ENCODE data around the gene KLHL15. TPM values are rescaled to one million over a fixed set of nuclear protein-coding genes. Genes with fewer than 3 reads are reported as not detected.
A peak's percentile ranks its signal among the peaks of the same experiment; 100 is the strongest.
"Not testable (repeated sequence)": the region's sequence is repeated elsewhere in the genome, so short reads cannot be mapped to it uniquely, and the experiment has no call there.

KLHL15 gene
- total and polyA plus RNA-seq, 7 experiments from 2014 or later = 2.1 to 20.9 (median 9.8) TPM

- peak overlapping the region in 3 of 9 donors; percentile 64 to 79 (median 64) for H3K27ac Mint-ChIP-seq
- CTCF ChIA-PET = interaction anchor here (0.7 kb wide), 1 partner anchor 36 kb away, joined by 3 read pairs; no protein-coding TSS in a partner anchor
- intact Hi-C loops (cut with micrococcal nuclease) = loop anchor here in 1 of 2 donors (10.0 kb wide), 1 partner anchor 356 kb away; no protein-coding TSS in a partner anchor
Measured at GRCh38 chrX:24050522-24051318, 23.7 kb upstream of the KLHL15 start.

GRCh38 chrX:24049643-24050042 is 22.7 kb upstream of the KLHL15 start:
- CTCF ChIA-PET; H3K27me3 Mint-ChIP-seq; H3K27ac ChIP-seq (ENCODE audit: low read depth, low read length); H3K4me1 ChIP-seq (ENCODE audit: control insufficient read depth in 2 of 2, insufficient read depth in 2 of 2, low read length in 2 of 2); H3K4me3 Mint-ChIP-seq; DNase-seq; H3K9me3 ChIP-seq (ENCODE audit: control insufficient read depth in 2 of 3, low read length in 3 of 3); H3K36me3 ChIP-seq (ENCODE audit: control insufficient read depth in 2 of 3, insufficient read depth in 3 of 3, low read length in 3 of 3); H3K27me3 ChIP-seq (ENCODE audit: control insufficient read depth in 2 of 2, insufficient read depth in 2 of 2, low read length in 2 of 2); H3K4me3 ChIP-seq (ENCODE audit: low read length); POLR2A ChIA-PET; ATAC-seq; H3K27ac Mint-ChIP-seq; H3K9me3 Mint-ChIP-seq; H3K36me3 Mint-ChIP-seq: not testable (repeated sequence)
- H3K4me1 Mint-ChIP-seq = peaks cover 0 to 14% (median 0%) of the 10 kb centered on the region in 7 donors
- intact Hi-C loops (cut with micrococcal nuclease) = loop anchor here in 1 of 2 donors (10.0 kb wide), 1 partner anchor 355 kb away; no protein-coding TSS in a partner anchor

More at GRCh38 chrX:24050522-24051318, 23.7 kb upstream of the KLHL15 start:
- H3K36me3 Mint-ChIP-seq; H3K27me3 Mint-ChIP-seq; H3K9me3 Mint-ChIP-seq; H3K27me3 ChIP-seq (ENCODE audit: control insufficient read depth in 2 of 2, insufficient read depth in 2 of 2, low read length in 2 of 2); DNase-seq; H3K9me3 ChIP-seq (ENCODE audit: control insufficient read depth in 2 of 3, low read length in 3 of 3); H3K36me3 ChIP-seq (ENCODE audit: control insufficient read depth in 2 of 3, insufficient read depth in 3 of 3, low read length in 3 of 3); H3K27ac ChIP-seq (ENCODE audit: low read depth, low read length); POLR2A ChIA-PET; H3K4me3 ChIP-seq (ENCODE audit: low read length); H3K4me1 ChIP-seq (ENCODE audit: control insufficient read depth in 2 of 2, insufficient read depth in 2 of 2, low read length in 2 of 2); ATAC-seq: not testable (repeated sequence)
- Mint-ChIP-seq H3K4me3 (peak overlapping the region in 6 of 10 donors; percentile 55 to 68 (median 62)), H3K4me1 (peaks cover 0 to 14% (median 0%) of the 10 kb centered on the region in 7 donors)

GRCh38 chrX:24046060-24046459 is 19.1 kb upstream of the KLHL15 start:
- H3K4me1 ChIP-seq (ENCODE audit: control insufficient read depth in 2 of 2, insufficient read depth in 2 of 2, low read length in 2 of 2); H3K9me3 ChIP-seq (ENCODE audit: control insufficient read depth in 2 of 3, low read length in 3 of 3); POLR2A ChIA-PET; H3K4me1 Mint-ChIP-seq; H3K4me3 Mint-ChIP-seq; H3K4me3 ChIP-seq (ENCODE audit: low read length); H3K36me3 ChIP-seq (ENCODE audit: control insufficient read depth in 2 of 3, insufficient read depth in 3 of 3, low read length in 3 of 3); intact Hi-C loops (cut with micrococcal nuclease); H3K27ac ChIP-seq (ENCODE audit: low read depth, low read length); H3K27me3 Mint-ChIP-seq; H3K9me3 Mint-ChIP-seq; H3K36me3 Mint-ChIP-seq; CTCF ChIA-PET; H3K27ac Mint-ChIP-seq; DNase-seq; ATAC-seq; H3K27me3 ChIP-seq (ENCODE audit: control insufficient read depth in 2 of 2, insufficient read depth in 2 of 2, low read length in 2 of 2): not testable (repeated sequence)

- H3K36me3 ChIP-seq (ENCODE audit: control insufficient read depth in 2 of 3, insufficient read depth in 3 of 3, low read length in 3 of 3) = no peaks in the 10 kb centered on the region
- DNase-seq (no peak), ATAC-seq (no peak)
- no peaks in the 10 kb centered on the region for H3K36me3 Mint-ChIP-seq
- ChIA-PET POLR2A (no interaction called here), CTCF (no interaction called here)
- H3K4me3 Mint-ChIP-seq = no peak overlapping the region
- no peak overlapping the region for H3K27ac Mint-ChIP-seq
- H3K4me3 ChIP-seq (ENCODE audit: low read length) = no peak overlapping the region
- no peaks in the 10 kb centered on the region for H3K9me3 Mint-ChIP-seq
- no peaks in the 10 kb centered on the region for H3K4me1 ChIP-seq (ENCODE audit: control insufficient read depth in 2 of 2, insufficient read depth in 2 of 2, low read length in 2 of 2)
- H3K27me3 ChIP-seq (ENCODE audit: control insufficient read depth in 2 of 2, insufficient read depth in 2 of 2, low read length in 2 of 2) = no peaks in the 10 kb centered on the region
- H3K9me3 ChIP-seq (ENCODE audit: control insufficient read depth in 2 of 3, low read length in 3 of 3) = no peaks in the 10 kb centered on the region
- H3K4me1 Mint-ChIP-seq = no peaks in the 10 kb centered on the region
- no peak overlapping the region for H3K27ac ChIP-seq (ENCODE audit: low read depth, low read length)
- H3K27me3 Mint-ChIP-seq = no peaks in the 10 kb centered on the region
- intact Hi-C loops (cut with micrococcal nuclease) = no loop called here
Measured at GRCh38 chrX:24037729-24038128, 10.7 kb upstream of the KLHL15 start.

GRCh38 chrX:24034485-24034884 is 7.5 kb upstream of the KLHL15 start:
- intact Hi-C loops (cut with micrococcal nuclease) = no loop called here
- DNase-seq (no peak), ATAC-seq (no peak)
- no peaks in the 10 kb centered on the region for H3K4me1 ChIP-seq (ENCODE audit: control insufficient read depth in 2 of 2, insufficient read depth in 2 of 2, low read length in 2 of 2)
- POLR2A ChIA-PET = interaction anchor here (1.0 kb wide), 1 partner anchor 9 kb away, joined by 6 read pairs; no protein-coding TSS in a partner anchor
- peaks cover 0 to 5% (median 0%) of the 10 kb centered on the region in 7 donors for H3K4me1 Mint-ChIP-seq
- CTCF ChIA-PET = no interaction called here
- H3K27me3 Mint-ChIP-seq = peaks cover 0 to 7% (median 0%) of the 10 kb centered on the region in 5 donors
- H3K9me3 ChIP-seq (ENCODE audit: control insufficient read depth in 2 of 3, low read length in 3 of 3) = no peaks in the 10 kb centered on the region
- no peaks in the 10 kb centered on the region for H3K27me3 ChIP-seq (ENCODE audit: control insufficient read depth in 2 of 2, insufficient read depth in 2 of 2, low read length in 2 of 2)
- H3K4me3 ChIP-seq (ENCODE audit: low read length) = no peak overlapping the region
- H3K36me3 Mint-ChIP-seq = no peaks in the 10 kb centered on the region
- H3K4me3 Mint-ChIP-seq = no peak overlapping the region
- H3K36me3 ChIP-seq (ENCODE audit: control insufficient read depth in 2 of 3, insufficient read depth in 3 of 3, low read length in 3 of 3) = no peaks in the 10 kb centered on the region
- no peak overlapping the region for H3K27ac ChIP-seq (ENCODE audit: low read depth, low read length)
- H3K9me3 Mint-ChIP-seq = no peaks in the 10 kb centered on the region
- H3K27ac Mint-ChIP-seq = no peak overlapping the region

- Histone ChIP-seq H3K27me3 (ENCODE audit: control insufficient read depth in 2 of 2, insufficient read depth in 2 of 2, low read length in 2 of 2) (no peaks in the 10 kb centered on the region), H3K4me1 (ENCODE audit: control insufficient read depth in 2 of 2, insufficient read depth in 2 of 2, low read length in 2 of 2) (no peaks in the 10 kb centered on the region), H3K9me3 (ENCODE audit: control insufficient read depth in 2 of 3, low read length in 3 of 3) (no peaks in the 10 kb centered on the region), H3K27ac (ENCODE audit: low read depth, low read length) (no peak overlapping the region), H3K36me3 (ENCODE audit: control insufficient read depth in 2 of 3, insufficient read depth in 3 of 3, low read length in 3 of 3) (no peaks in the 10 kb centered on the region), H3K4me3 (ENCODE audit: low read length) (no peak overlapping the region)
- peaks cover 0 to 2% (median 0%) of the 10 kb centered on the region in 11 donors for H3K9me3 Mint-ChIP-seq
- DNase-seq = no peak
- H3K4me1 Mint-ChIP-seq = peaks cover 0 to 9% (median 5%) of the 10 kb centered on the region in 7 donors
- no peak for ATAC-seq
- peaks cover 0 to 7% (median 0%) of the 10 kb centered on the region in 5 donors for H3K27me3 Mint-ChIP-seq
- no peak overlapping the region for H3K27ac Mint-ChIP-seq
- no peaks in the 10 kb centered on the region for H3K36me3 Mint-ChIP-seq
- ChIA-PET CTCF (no interaction called here), POLR2A (interaction anchor here (0.5 to 2.2 kb wide), 2 partner anchors 24 to 126 kb away, joined by 3 to 5 read pairs; partner anchors contain the start of gene EIF2S3)
- intact Hi-C loops (cut with micrococcal nuclease) = no loop called here
- H3K4me3 Mint-ChIP-seq = no peak overlapping the region
Measured at GRCh38 chrX:24030597-24030996, 3.6 kb upstream of the KLHL15 start.

All from naive thymus-derived CD4-positive, alpha-beta T cell (primary cell).